Measurements from ENCODE around the gene HLA-B.

GRCh38 chr6:31368461-31368860 is 11.5 kb upstream of the HLA-B start:
- TF ChIP-seq CTCF (conservative IDR thresholded peaks at IDR 0.05; ENCODE audit: low read depth, low read length): no peak
- TF ChIP-seq EZH2 (IDR thresholded peaks at IDR 0.05; ENCODE audit: low read length, unreplicated experiment): no peak
- TF ChIP-seq EZH2phosphoT487 (IDR thresholded peaks at IDR 0.05; ENCODE audit: borderline replicate concordance, low read length): no peak

All from PC-3 (cell line).